Measurements from ENCODE around the gene CTCF.
"Not testable (repeated sequence)": the region's sequence is repeated elsewhere in the genome, so short reads cannot be mapped to it uniquely, and the experiment has no call there.

Gene CTCF, protein sequence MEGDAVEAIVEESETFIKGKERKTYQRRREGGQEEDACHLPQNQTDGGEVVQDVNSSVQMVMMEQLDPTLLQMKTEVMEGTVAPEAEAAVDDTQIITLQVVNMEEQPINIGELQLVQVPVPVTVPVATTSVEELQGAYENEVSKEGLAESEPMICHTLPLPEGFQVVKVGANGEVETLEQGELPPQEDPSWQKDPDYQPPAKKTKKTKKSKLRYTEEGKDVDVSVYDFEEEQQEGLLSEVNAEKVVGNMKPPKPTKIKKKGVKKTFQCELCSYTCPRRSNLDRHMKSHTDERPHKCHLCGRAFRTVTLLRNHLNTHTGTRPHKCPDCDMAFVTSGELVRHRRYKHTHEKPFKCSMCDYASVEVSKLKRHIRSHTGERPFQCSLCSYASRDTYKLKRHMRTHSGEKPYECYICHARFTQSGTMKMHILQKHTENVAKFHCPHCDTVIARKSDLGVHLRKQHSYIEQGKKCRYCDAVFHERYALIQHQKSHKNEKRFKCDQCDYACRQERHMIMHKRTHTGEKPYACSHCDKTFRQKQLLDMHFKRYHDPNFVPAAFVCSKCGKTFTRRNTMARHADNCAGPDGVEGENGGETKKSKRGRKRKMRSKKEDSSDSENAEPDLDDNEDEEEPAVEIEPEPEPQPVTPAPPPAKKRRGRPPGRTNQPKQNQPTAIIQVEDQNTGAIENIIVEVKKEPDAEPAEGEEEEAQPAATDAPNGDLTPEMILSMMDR

DNA sequence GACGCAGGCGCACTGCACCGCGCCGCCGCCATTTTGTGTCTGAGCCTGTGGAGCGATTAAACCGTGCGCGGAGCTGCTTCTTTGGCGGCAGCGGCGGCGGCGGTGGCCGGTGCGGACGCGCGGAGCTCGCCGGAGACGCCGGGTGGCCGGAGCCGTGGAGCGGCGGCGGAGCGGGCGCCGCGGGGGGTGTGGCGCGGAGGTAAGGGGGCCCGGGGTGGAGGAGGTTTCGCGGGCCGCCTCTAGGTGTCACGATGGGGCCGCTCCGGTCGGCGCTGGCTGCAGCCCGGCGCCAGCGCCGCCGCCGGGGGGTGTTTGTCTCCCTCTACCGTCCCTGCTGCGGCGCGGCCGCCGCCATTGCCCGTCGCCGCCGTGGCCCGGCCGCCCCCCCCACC lies at the start of gene CTCF:
Gene CTCF, plus strand, starts transcription at position 1 of the 392 bp plus-strand sequence. CDS start 48,307 bp downstream, outside the sequence.
- DNase-seq (ENCODE audit: low read depth, low spot score), result no peak

DNA sequence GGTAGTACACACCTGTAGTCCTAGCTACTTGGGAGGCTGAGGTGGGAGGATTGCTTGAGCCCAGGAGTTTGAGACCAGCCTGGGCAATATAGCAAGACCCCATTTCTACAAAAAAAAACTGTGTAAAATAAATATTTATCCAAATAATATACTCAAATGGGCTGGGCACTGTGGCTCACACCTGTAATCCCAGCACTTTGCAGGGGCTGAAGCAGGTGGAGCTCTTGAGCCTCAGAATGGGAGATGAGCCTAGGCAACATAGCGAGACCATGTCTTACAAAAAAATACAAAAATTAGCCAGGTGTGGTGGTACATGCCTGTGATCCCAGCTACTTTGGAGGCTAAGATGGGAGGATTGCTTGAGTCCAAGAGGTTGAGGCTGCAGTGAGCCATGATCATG lies 48.4 kb upstream of the CTCF start:
- DNase-seq (ENCODE audit: low read depth, low spot score), result not testable (repeated sequence)

DNA sequence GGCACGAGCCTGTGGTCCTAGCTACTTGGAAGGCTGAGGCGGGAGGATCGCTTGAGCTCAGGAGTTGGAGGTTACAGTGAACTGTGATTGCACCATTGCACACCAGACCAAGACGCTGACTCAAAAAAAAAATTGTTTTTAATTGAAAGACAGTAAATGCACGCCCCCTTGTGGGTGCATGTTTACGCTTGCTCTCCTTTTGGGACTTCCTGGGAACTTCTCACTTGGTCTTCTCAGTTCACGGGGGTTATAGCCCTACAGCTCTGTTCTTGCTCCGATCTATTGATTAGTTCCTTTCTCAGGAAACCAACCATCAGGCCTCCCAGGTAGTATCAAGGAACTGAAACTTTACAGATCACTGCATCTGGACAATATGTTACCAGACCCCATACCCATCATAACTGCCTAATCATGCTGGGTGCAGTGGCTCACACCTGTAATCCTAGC lies 47.9 kb upstream of the CTCF start:
- DNase-seq (ENCODE audit: low read depth, low spot score), result no peak

DNA sequence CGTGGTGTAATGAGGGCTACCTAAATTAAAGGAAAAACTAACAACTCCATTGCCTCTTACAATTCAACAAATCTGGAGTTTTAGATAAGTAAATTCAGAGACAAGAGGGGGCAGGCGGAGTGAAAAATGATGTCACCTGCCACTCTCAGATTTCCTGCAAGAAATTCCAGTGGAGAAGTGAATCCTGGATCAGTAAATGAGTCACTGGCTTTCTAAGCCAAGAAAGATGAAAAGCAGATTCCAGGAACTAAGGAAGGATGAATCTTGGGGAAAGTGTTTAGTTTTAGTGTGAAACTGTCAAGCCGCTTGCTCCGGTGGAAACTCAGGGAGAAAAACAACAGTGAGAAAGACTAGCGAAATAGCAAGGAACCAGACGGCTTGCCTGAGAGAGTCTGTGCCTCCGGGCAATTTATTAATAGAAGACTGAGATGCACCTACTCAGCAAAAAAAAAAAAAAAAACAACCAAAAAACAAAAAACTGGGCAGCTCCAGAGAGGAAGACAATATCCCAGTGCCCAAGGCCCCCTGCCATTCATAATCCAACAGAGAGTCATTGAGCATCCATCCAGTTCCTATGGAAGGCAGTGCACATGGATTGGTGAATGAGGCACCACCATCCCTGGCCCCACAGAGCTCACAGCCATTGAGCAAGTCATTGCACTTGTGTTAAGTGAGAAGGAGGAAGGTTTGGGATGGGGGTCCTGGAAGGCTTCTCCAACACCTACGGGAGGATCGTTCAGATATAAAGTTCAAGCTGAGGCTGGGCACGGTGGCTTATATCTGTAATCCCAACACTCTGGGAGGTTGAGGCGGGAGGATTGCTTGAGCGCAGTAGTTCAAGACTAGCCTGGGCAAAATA lies 45.8 kb upstream of the CTCF start:
- DNase-seq (ENCODE audit: low read depth, low spot score), result no peak

DNA sequence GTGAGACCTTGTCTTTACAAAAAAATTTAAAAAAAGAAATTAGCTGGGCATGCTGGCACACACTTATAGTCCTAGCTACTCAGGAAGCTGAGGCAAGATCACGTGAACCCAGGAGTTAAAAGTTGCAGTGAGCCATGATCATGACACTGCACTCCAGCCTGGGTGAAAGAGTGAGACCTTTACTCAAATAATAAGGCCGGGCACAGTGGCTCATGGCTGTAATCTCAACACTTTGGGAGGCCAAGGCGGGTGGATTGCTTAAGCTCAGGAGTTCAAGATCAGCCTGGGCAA lies 45.2 kb upstream of the CTCF start:
- DNase-seq (ENCODE audit: low read depth, low spot score), result no peak

DNA sequence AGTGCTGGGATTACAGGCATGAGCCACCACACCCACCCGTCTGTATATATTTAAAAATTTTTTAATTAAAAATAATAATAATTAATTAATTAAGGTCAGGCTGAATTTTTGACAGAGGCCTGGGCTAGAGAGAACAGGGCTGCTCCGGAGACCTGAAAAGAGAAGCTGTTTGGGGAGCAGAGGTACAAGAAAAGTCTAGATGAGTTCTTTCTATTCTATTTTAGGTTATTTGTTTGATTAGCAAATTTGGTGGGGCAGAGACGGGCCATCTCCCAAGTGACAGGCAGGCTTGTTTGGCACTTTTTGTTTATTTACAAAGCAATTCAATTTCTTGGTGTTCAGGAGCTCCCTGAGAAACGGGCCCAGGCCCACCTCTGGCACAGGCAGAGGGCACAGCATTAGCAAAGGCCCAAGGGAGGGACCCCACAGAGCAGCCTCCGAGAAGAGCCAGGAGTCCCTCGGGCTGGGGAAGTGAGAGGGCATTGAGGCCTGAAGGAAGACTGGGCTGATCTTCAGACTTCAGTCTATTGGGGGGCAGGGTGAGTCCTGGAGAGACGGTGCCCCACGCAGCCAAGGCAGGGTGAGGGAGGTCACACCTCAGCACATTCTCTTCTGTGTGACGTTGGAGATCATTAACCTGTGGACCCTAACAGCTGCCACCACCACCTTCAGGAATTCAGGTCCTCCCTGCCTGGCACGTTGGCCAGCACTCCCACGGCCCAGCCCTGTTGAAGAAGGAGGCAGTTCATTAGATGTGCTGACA lies 44.5 kb upstream of the CTCF start:
- DNase-seq (ENCODE audit: low read depth, low spot score), result no peak

DNA sequence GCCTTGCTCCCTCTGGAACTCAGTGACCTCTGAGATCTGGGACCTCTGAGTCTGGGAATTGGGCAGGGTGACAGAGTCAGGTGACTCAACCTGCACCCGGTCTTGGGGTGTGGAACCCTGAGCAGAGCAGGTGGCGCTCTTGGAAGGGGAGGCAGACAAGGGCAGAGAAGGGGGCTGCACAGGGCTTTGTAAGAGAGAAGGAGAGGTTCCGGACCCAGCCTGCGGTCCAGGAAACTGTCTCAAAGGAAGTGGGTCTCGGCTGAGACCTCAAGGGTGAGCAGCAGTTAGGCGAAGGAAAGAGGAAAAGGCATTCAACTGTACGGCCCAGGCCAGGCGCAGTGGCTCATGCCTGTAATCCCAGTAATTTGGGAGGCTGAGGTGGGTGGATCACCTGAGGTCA lies 43.6 kb upstream of the CTCF start:
- no peak for DNase-seq (ENCODE audit: low read depth, low spot score)

DNA sequence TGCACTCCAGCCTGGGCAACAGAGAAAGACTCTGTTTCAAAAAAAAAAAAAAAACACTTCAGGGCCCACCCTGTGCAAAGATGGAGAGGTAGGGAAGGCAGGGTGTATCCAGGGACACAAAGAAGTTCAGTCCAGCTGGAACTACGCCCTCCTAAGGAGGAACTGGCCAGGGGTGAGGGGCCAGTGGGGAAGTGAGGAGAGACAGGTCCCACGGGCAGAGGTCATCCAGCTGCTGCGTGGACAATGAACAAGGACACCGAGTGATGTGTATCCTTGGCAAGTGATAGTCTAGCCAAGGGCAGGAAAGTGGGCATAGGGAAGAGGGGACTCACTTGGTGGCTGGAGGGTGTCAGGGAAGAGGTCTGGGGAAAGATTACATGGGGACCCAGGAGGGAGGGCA lies 43.1 kb upstream of the CTCF start:
- no peak for DNase-seq (ENCODE audit: low read depth, low spot score)

DNA sequence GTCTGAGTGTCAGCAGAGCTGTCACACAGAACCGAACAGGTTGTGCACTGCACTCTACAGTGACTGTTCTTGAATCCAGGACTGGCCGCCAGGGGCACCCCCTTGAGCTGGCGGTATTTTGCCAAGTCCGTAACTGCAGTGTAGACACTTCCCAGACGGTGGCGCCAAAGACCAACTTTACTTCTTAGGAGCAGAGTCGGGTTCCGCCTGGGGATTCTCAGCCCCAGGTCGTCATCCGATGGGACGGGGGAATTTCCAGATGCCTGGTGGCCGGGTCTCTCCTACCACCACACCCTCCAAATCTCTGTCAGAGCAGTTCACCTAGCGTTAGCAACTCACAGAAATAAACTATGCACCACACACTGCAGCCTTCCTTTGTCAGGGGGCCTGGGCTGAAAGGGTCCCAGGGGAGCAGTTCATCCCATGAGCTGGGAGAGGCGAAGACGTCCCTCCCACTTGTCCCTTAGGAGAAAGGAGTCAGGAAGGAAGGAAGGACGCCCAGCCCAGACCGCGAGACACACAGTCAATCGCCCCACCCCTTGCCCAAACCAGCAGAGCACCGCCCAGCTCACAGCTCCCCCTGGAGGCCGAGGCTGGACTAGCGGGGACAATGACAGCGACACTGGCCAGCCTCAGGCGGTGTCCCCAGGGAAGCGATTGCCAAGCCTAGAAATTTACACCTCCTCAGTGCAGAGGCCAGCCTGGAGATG lies 41.1 kb upstream of the CTCF start:
- DNase-seq (ENCODE audit: low read depth, low spot score), result peak; percentile 81

DNA sequence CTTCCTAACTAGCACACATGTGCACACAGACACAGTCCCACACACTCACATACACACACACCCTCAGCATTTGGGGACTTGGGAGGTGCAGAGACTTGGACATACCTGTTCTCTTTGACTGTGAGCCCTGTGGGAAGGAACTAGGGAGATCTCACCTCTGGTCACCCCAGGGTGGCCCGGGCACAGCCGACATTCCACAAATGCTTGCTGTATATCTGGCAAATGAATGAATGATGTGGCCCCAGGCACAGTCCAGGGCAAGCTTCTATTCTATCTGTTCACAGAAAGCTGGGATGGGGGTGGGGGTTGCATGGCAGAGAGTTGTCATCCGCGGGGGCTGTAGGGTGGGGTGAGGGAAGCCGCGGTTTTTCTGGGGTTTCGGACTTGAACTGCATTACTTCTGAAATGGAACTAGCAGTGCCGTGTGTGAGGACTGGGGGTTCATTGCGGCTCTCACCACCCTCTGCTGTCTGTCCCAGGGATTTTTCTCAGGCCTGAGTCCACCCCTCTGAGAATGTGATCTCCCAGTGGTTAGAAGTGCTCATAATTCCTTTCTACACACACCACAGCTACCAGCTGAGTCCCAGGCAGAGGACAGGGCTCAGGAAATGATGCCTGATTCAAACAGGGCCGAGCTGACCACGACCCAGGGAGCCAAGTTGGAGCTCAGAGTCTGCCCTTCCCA lies 37.0 kb upstream of the CTCF start:
- no peak for DNase-seq (ENCODE audit: low read depth, low spot score)

DNA sequence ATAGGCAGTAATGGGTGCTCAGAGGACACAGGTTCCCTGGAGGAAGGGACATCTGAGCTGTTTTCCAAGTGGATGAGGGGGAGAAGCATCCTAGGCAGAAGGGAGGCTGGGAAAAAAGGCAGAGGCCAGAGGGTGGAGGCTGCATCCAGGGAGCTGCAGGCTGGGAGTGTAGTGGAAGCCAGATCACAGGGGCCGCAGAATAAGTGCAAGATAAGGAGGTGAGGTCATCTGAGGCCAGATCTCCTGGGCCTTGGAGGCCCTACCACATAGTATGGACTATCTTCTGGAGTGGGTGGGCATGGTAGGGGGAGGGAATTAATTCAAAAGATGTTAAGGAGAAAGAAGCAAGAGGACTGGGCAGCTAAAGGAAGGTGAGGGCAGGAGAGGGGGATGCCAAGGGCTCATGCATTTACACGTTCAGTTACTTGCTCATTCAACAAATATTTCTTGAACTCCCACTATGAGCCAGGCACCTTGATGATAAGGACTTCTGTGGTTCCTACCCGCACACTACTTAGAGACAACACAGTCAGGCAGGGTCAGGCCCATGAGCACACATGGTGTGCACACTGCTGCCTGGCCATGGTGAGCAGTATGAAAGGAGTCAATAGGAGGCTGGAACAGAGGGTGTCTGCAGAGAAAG lies 36.1 kb upstream of the CTCF start:
- DNase-seq (ENCODE audit: low read depth, low spot score), result no peak

DNA sequence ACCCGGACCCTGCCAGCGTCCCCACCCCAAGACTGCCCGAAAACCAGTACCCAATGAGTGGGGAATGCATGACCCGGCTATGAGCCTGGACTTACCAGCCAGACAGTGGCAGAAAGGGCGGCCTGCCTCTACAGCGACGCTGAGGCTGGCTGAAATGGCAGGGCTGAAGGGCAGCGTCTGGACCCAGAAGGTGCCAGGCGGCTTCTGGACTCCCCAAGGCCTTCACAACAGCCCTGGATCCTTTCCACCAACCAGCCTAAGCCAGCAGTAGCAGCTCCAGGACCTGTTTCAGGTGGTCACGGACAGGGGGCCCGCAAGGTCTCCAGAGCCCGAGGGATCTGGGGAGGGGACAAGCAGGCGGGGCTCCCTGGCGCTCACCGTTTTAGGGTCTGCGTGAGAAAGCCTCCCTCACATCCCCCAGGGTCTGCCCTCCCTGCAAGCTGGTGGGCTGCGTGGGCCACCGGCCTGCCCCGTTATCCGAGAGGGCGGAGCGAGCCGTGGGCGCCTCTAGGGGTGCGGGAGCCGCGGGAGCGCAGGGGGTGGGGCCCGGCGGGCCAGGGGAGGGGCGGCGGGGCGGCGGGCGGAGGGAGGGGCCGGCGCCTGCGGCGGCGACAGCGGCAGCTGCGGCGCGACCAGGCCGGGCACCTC lies 34.0 kb upstream of the CTCF start, which contains the start of gene RIPOR1:
Gene RIPOR1, plus strand, starts transcription at position 608 of the 648 bp plus-strand sequence. CDS start 9,618 bp downstream, outside the sequence.
- no peak for DNase-seq (ENCODE audit: low read depth, low spot score)

DNA sequence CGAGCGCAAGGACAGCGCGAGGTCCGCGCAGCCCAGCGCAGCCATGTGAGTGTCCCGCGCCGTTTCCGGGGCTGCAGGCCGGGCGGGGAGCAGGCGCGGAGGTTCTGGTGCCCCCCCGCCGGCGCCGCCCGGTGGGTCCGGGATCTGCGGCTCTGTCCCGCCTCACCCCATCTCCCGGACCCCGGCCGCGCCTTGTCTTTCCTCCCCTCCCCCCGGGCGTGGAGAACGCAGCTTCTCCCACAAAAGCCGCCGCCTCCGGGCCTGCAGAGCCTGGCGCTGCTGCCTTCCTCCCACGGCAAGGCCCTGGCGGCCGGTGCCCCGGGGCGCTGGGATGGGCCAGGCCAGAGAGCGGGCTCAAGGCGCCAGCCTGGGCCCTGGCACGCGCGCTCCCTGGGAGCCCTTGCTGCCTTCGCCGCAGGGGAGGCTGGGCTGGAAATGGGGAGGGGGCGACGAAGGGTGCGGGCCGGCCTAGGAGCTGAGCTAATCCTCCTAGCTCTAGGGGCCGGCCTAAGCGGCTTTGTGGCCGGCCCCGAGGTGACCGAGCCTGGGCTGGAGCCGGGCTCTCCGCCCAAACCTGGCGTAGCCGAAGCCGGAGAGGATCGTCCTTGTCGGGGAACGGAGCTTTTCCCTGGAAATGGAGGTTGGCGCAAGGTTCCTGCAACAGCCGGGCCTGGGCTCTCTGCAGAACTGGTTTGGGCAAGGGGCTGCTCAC lies 33.3 kb upstream of the CTCF start:
- DNase-seq (ENCODE audit: low read depth, low spot score), result no peak

DNA sequence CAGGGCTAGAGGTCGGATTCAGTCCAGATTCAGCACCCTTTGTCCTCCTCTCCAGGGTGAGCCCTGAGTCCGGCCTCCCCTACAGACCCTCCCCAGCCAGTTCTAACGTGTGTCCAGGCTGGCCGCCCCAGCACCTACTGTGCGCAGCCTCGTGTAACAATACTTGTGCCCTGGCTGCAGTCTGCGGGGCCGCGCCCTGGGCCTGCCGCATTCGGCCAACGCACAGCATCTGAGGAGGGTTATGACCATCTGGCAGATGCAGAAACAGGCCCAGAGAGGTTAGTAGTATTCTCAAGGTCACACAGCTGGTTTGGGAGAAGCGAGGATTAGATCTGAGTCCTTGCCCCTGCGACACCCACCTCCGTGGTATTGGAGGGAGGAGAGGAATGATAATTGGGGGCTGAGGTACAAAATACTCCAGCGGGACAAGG lies 32.7 kb upstream of the CTCF start:
- DNase-seq (ENCODE audit: low read depth, low spot score), result no peak

DNA sequence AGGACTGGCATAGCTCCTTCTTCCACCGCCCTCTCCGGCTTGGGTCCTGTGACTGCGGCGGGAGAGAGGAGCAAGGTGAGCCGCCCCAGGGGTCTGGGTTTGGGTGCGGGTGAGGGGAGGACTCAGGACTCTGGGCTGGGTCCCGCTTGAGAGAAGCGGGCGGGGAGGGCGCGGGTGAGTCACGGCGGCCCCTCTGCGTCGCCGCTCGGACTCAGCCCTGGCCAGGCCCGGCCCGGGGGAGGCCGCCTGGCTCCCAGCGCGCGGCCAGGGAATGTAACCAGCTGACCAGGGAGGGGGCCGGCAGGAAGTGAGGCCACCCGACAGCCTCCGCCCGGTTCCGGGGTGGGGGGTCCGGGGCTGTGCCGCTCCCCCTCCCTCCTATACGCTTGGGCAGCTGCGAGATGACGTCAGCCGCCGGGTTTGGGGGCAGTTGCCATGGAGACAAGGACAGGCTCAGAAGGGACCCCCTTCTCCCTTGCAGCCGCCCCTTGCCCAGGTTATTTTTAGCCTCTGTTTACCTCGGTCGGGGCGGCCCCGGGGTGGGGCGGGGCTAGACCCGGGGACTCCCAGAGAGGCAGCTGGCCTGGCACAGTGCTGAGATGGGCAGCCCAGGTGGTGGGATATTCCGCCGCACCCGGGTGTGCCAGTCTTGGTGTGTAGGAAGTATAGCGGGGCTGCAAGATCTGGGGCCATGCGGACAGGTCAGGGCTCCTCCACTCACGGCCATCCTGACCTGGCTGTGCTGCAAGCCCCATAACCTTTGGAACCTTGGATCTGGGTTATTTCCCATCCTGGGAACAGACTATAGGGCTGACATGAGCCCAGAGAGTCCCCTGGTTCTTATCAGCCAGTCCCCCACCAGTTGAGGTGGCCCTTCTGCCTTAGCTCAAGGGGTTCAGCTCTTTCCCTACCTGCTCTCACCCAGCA lies 32.0 kb upstream of the CTCF start:
- no peak for DNase-seq (ENCODE audit: low read depth, low spot score)

DNA sequence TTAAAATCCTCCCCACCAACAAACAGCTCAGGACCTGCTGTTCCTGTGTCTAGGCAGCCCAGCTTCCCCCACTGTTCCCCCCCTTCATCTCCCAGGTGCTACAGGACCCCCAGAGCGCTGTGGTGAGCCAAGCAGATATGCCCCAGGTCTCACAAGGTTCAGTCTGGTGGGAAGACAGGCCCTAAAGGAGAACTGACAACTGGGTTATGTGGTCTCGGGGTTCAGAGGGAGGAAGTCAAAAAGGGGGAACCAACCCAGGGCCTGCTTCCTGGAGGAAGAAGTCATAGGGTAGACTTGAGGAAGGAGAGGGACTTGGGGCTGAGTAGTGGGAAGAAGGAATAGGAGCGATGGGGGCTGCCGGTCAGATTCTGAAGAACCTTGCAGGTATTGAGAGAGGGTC lies 31.1 kb upstream of the CTCF start:
- DNase-seq (ENCODE audit: low read depth, low spot score), result no peak

DNA sequence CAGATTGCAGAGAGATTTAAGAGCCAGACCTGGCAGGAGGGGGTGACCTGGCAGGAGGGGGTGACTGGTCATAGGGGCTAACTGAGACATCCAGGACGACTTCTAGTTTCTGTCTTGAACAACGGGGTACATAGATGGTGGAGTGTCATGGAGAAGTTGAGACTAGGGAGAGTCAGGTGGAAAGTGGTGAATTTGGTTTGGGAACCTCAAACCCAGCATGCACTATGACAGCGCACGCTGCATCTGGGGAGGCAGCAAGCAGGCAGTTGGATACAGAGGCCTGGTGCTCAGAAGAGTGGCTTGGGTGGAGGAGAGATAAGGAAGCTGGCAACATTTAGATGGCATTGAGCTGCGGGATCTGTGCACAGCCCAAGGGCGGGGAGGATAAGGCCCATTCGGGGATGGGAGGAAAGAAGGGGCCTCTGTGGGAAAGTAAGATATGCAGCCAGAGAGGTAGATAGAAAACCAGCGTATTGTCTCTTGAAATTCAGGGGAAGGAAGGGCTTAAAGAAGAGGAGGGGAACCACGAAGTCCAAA lies 29.2 kb upstream of the CTCF start:
- DNase-seq (ENCODE audit: low read depth, low spot score), result no peak

Measured in brain pericyte (primary cell).